Transverse colon (tissue), 3 donors: ENCODE results near the gene GREM2.

Experiments used
- CTCF ChIP-seq, 5 experiments: fragments of 200-600 bp in 3 of 5; fragments of 450-650 bp in 2 of 5; sonication (generic) in 3 of 5; IDR thresholded peaks; 1 replicate in 2 of 5; 2 replicates in 3 of 5; pipeline ENCODE4 v1.5.1; 2016 to 2017; ENCODE audit warnings: antibody characterized with exemption in 5 of 5, inconsistent platforms in 3 of 5, mild to moderate bottlenecking in 2 of 5, moderate library complexity in 1 of 5
- POLR2A ChIP-seq: fragments of 450-650 bp; IDR thresholded peaks from one replicate; pipeline ENCODE4 v1.6.1; 2016; ENCODE audit warnings: antibody characterized with exemption, mild to moderate bottlenecking, moderate library complexity

DNA sequence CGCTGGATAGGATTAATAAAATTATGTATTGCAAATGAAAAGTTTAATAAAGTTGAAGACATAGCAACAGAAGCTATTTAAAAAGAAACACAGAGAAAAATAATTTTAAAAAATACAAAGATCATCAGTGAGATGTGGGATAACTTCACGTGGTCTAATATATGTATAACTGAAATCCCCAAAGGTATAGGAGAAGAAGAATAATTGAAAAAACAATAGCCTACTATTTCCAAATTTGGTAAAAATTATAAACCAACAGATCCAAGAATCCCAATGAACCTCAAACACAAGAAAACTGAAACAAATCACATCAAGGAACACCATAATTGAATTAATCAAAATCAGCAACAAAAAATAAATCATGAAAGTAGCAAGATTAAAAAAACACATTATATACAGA lies 44.9 kb downstream of the GREM2 start:
- no peak for TF ChIP-seq POLR2A
- TF ChIP-seq CTCF (IDR thresholded peaks at IDR 0.05) = no peak
